ENCODE results near the gene SCRN2.

- no peak for TF ChIP-seq POLR2A (IDR thresholded peaks at IDR 0.05)
- no peak for TF ChIP-seq CTCF (IDR thresholded peaks at IDR 0.05)
- no peak for TF ChIP-seq POLR2AphosphoS5 (IDR thresholded peaks at IDR 0.05)
- no peak for TF ChIP-seq EP300 (IDR thresholded peaks at IDR 0.05)
Observed at GRCh38 chr17:47801906-47802305, 39.2 kb downstream of the SCRN2 start.

Measured in sigmoid colon (tissue), 4 donors.